HG03139 (cell line): ENCODE results near the gene ARTN.

ENCODE experiments used
- ATAC-seq: cut with Tn5 transposase; IDR thresholded peaks from one replicate; pipeline ENCODE4 v1.9.1; 2021; ENCODE audit not compliant: unreplicated experiment

Gene ARTN

DNA sequence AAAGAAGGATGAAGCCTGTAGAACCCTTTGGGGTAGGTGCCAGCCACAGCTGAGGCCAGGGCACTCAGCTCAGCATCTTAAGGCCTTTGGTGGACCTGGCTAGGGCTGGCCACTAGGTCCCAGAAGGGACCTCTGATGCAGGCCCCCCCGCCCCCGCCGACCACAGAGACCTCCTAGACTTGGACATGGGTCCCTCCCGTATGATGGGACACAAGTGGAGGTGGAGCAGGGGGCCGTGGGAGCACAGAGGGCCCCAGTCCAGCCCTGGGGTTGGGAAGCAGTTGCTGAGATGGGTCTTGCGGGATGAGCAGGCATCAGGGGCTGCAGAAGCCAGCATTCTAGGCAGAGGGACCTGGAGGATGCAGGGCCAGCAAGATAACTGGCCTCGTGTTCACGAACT, 48.6 kb downstream of the ARTN start:
- no peak for ATAC-seq

DNA sequence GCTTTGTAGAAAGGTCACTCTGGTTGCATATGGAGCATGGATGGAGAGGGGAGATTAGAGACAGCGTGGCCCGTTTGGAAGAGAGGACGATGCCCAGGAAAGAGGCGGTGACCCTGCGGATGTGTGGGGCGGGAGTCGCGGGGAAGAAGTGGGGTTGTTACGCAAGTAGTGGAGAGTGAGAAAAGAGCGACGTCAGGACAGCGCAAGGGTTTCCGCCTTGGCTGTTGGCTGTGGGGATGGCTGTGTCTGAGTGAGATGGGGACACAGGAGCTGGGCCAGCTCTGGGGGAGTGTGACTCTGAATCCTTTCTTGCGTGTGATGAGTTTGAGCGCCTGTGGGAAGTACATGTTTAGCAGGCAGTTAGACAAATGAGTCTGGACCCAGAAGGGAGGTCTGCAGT, 49.2 kb downstream of the ARTN start:
- ATAC-seq = no peak

DNA sequence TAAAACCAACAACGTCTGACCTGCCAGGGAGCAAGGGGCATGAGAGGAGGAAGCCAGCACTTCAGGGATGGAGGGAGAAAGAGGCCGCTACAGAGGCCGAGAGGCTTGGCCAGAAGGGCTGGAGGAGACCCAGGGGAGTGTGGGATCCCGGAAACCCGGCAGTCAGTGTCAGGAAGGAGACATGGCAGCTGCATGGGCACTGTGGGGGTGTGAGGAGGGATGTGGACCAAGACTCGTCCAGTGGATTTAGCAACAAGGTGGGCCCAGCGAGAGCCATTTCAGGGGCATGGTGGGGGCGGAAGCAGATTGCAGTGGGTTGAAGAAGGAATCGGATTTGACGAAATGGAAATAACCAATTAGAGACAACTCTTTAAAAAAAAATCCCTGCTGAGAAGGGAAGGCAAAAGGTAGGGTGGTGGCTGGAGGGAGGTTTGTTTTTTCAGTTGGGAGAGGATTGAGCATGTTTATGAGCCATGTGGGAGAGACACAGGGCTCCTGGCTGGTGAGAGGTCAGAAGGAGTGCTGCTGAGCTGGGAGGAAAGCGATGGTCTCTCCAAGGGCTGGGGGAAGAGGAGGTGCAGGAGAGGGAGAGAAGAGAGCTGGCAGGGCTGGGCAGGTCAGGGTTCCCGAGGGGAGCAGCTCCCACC, 49.8 kb downstream of the ARTN start:
- ATAC-seq = no peak

DNA sequence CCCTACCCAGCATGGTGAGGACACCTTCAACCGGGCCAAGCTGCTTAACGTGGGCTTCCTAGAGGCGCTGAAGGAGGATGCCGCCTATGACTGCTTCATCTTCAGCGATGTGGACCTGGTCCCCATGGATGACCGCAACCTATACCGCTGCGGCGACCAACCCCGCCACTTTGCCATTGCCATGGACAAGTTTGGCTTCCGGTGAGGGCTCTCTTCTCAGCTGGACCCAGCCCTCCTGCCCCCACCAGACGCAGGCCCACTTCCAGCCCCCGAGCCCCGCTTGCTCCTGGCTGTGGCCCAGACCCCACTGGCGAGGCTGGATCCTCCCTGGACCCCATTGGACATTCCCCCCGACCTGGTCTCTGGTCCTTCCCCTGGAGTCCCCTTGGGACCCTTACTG, 51.3 kb downstream of the ARTN start:
- no peak for ATAC-seq

DNA sequence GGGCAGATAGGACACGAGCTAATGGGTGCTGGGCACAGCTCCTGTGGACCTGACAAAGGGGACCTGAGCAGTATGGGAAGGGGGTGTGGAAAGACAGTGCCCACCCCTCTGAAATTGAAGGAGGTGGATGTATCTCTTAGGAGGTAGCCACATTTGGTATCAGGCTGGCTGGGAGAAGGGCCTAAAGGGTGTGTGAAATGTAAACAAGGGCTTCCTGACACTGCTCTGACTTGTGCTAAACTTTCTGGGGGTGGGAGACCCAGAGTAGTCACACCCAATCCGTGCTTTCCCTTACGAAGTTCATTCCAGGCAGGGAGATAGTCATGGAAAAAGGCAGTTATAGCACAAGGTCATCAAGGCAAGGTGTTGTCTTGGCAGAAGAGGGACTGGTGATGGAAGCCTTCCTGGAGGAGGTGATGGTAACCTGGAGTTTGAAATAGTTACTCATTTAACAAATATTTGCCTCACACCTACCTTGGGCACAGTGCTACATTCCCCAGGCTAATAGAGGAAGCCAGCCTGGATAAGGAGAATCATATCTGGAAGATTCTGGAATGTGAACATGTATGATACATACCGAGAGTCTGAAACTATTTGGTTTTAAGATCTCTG, 52.5 kb downstream of the ARTN start:
- no peak for ATAC-seq

DNA sequence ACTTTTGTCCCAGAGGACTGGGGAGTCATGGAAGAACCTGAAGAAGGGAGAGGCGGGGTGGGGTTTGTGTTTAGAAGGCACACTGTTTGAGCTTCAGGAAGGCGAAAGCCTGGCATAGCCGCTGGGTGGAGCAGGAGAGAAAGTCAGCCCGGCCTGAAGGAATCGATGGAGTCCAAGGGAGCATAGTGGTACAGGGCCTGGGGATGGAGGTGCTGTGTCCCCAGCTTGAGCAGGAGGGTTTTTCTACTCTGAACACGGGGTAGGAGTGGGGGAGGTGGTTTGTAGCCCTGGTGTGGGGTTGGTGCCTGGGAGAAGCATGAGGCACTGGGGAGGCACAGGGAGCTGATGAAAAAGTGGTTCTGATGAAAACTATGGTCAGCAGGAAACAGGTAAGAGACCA, 53.1 kb downstream of the ARTN start:
- no peak for ATAC-seq
